Myocyte (in vitro differentiated cells): ENCODE measurements around the gene HDX. TPM values are rescaled to one million over a fixed set of nuclear protein-coding genes. Genes with fewer than 3 reads are reported as not detected.
"Not testable (repeated sequence)": the region's sequence is repeated elsewhere in the genome, so short reads cannot be mapped to it uniquely, and the experiment has no call there.

Experiments
- DNase-seq: peaks from one replicate; pipeline ENCODE4 v3.0.0-alpha.2; 2012; ENCODE audit warnings: low read depth
- polyA plus RNA-seq: library from polyadenylated mRNA; unstranded; fragments of >200 nt; gene quantifications from one replicate; pipeline ENCODE4 v1.2.1, GENCODE V29; 2012; ENCODE audit warnings: missing spikeins
- total RNA-seq: library from RNA; depleted of rRNA; stranded (reverse); fragments of >200 nt; gene quantifications from 2 replicates; pipeline ENCODE4 v1.2.3, GENCODE V29; 2014

The HDX gene
- 4.3 and 5.8 TPM in 2 replicates for total RNA-seq
- 2.1 TPM for polyA plus RNA-seq

- peak; percentile 91 for DNase-seq
Measured at GRCh38 chrX:84501798-84502628, at the start of gene HDX. TSS of gene HDX (minus strand) at chrX:84502453. CDS start at chrX:84475397, 27,056 bp downstream.

GRCh38 chrX:84541315-84541714, 39.1 kb upstream of the HDX start:
- DNase-seq = not testable (repeated sequence)

GRCh38 chrX:84537627-84538026, 35.4 kb upstream of the HDX start:
- not testable (repeated sequence) for DNase-seq

- no peak for DNase-seq
Measured at GRCh38 chrX:84488426-84488825, 13.8 kb downstream of the HDX start.

GRCh38 chrX:84487365-84488353, 14.6 kb downstream of the HDX start:
- DNase-seq = no peak

- no peak for DNase-seq
Measured at GRCh38 chrX:84479086-84479485, 23.2 kb downstream of the HDX start.

GRCh38 chrX:84477114-84477513, 25.1 kb downstream of the HDX start:
- DNase-seq = no peak

GRCh38 chrX:84475596-84475995, 26.7 kb downstream of the HDX start:
- no peak for DNase-seq

GRCh38 chrX:84475101-84475500, 27.2 kb downstream of the HDX start:
- DNase-seq = no peak

- DNase-seq = peak; percentile 26
Measured at GRCh38 chrX:84469226-84469625, 33.0 kb downstream of the HDX start.

GRCh38 chrX:84467898-84468297, 34.4 kb downstream of the HDX start:
- no peak for DNase-seq

GRCh38 chrX:84453351-84454246, 48.7 kb downstream of the HDX start:
- peak; percentile 39 for DNase-seq

GRCh38 chrX:84441143-84441542, 61.1 kb downstream of the HDX start:
- DNase-seq = no peak

- DNase-seq = no peak
Measured at GRCh38 chrX:84415140-84415539, 87.1 kb downstream of the HDX start.

- DNase-seq = no peak
Measured at GRCh38 chrX:84363663-84364062, 138.6 kb downstream of the HDX start.

- no peak for DNase-seq
Measured at GRCh38 chrX:84363051-84363450, 139.2 kb downstream of the HDX start.

- no peak for DNase-seq
Measured at GRCh38 chrX:84362184-84362838, 139.9 kb downstream of the HDX start.

GRCh38 chrX:84358271-84358670, 144.0 kb downstream of the HDX start:
- DNase-seq = no peak

GRCh38 chrX:84357296-84357695, 145.0 kb downstream of the HDX start:
- DNase-seq = no peak

- peak; percentile 46 for DNase-seq
Measured at GRCh38 chrX:84340968-84341367, 161.3 kb downstream of the HDX start.
